Peyer's patch (tissue), 4 donors: Measurements from ENCODE around the gene NAV2.

Source experiments
- CTCF ChIP-seq, 6 experiments: fragments of 450-650 bp in 4 of 6; fragments of 200-600 bp in 2 of 6; sonication (generic) in 1 of 6; IDR thresholded peaks; one replicate each; pipeline ENCODE4 v1.5.1; 2017 to 2019; ENCODE audit warnings: antibody characterized with exemption in 6 of 6, mild to moderate bottlenecking in 3 of 6, moderate library complexity in 1 of 6
- POLR2A ChIP-seq, 2 donors: fragments of 450-650 bp; IDR thresholded peaks; one replicate each; pipeline ENCODE4 v1.5.1; 2017; ENCODE audit warnings: antibody characterized with exemption in 2 of 2, mild to moderate bottlenecking in 2 of 2, moderate library complexity in 2 of 2

DNA sequence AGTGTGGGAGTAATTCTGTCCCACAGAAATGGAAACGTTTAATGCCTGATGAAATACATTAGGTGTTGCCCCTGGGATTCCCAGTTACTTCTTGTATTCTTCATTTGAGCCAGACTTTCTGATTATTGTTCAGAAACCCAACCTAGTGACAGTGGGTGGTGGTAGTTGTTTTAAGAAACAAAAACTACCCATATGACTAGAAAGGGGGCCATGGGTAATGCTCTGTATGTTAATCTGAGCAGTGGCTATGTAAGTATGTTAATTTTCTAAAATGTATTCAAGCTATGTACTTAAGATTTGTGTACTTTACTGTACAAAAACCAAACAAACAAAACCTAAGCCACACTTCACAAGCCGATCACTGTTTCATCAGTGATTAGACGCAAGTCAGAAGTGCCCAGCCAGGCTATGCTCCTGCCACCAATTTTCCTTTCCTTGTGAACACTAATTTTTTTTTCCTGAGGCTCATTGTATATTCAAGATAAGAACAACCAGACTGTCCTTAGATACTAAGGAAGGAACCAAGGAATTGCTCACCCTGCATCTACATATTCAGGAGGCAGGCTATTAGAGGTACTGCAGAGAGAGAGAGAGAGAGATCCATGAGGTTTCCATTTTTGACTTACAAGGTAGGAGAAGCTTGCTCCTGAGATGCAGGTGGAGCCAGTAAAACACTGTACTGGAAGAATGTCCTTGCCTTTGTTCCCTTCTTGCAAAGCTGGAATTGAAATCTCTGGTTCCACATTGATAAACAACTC lies 324.9 kb downstream of the NAV2 start:
- no peak for TF ChIP-seq CTCF (IDR thresholded peaks at IDR 0.05)
- no peak for TF ChIP-seq POLR2A (IDR thresholded peaks at IDR 0.05)
